Muscle layer of duodenum (tissue), 2 donors: ENCODE data around the gene STX8.

ENCODE experiments used
- H3K27ac ChIP-seq: one replicate; pipeline ENCODE4 v1.7.0; 2013; ENCODE audit warnings: mild to moderate bottlenecking, low read length
- H3K27me3 ChIP-seq: one replicate; pipeline ENCODE4 v1.7.0; 2013; ENCODE audit warnings: low read depth, mild to moderate bottlenecking, control low read depth, low read length
- H3K36me3 ChIP-seq, 2 donors: one replicate each; pipeline ENCODE4 v1.7.0; 2013; ENCODE audit warnings: low read length in 2 of 2, control low read depth in 1 of 2, mild to moderate bottlenecking in 1 of 2; ENCODE audit not compliant: insufficient read depth in 2 of 2, control insufficient read depth in 1 of 2
- H3K4me1 ChIP-seq, 2 donors: one replicate each; pipeline ENCODE4 v1.7.0; 2013; ENCODE audit warnings: low read length in 2 of 2, mild to moderate bottlenecking in 2 of 2, control low read depth in 1 of 2, moderate library complexity in 1 of 2; ENCODE audit not compliant: insufficient read depth in 2 of 2, control insufficient read depth in 1 of 2
- H3K4me3 ChIP-seq, 2 donors: one replicate each; pipeline ENCODE4 v1.7.0; 2013; ENCODE audit warnings: low read length in 2 of 2, low read depth in 1 of 2, mild to moderate bottlenecking in 1 of 2
- H3K9me3 ChIP-seq, 2 donors: one replicate each; pipeline ENCODE4 v1.7.0; 2013; ENCODE audit warnings: low read length in 2 of 2, control low read depth in 1 of 2, mild to moderate bottlenecking in 1 of 2; ENCODE audit not compliant: control insufficient read depth in 1 of 2
- donor health status: healthy.

STX8 gene

GRCh38 chr17:9256361-9256750, 319.3 kb downstream of the STX8 start:
- Histone ChIP-seq H3K27ac (no peak overlapping the region), H3K4me3 (no peak overlapping the region), H3K27me3 (no peaks in the 10 kb centered on the region), H3K36me3 (no peaks in the 10 kb centered on the region), H3K4me1 (peaks cover 0 to 15% of the 10 kb centered on the region in 2 donors), H3K9me3 (no peaks in the 10 kb centered on the region)

DNA sequence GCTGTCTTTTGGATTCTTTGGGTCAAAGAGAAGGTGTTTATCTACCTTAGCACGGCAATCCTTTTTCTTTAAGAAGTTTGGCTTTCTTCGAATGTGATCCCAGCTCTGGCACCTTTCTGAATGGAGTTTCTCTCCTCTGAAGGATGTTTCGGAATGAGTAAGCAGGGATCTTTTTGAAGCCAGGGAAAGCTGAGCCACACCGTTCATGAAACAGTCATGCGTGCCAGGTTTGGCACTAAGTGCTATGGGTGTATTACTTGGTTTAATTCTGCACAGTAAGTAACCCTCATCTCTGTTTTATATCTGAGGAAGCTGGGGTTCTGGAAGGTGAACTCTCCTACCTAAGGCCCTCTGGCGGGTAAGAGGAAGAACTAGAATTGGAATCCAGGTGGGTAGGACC, 319.8 kb downstream of the STX8 start:
- H3K27me3 ChIP-seq, result no peaks in the 10 kb centered on the region
- no peaks in the 10 kb centered on the region for H3K36me3 ChIP-seq
- peaks cover 0 to 15% of the 10 kb centered on the region in 2 donors for H3K4me1 ChIP-seq
- H3K9me3 ChIP-seq, result no peaks in the 10 kb centered on the region
- H3K27ac ChIP-seq, result no peak overlapping the region
- H3K4me3 ChIP-seq, result no peak overlapping the region

GRCh38 chr17:9254841-9255240, 320.8 kb downstream of the STX8 start:
- H3K4me3 ChIP-seq, result no peak overlapping the region
- H3K27ac ChIP-seq, result no peak overlapping the region
- no peaks in the 10 kb centered on the region for H3K27me3 ChIP-seq
- no peaks in the 10 kb centered on the region for H3K36me3 ChIP-seq
- H3K9me3 ChIP-seq, result no peaks in the 10 kb centered on the region
- H3K4me1 ChIP-seq, result peaks cover 0 to 15% of the 10 kb centered on the region in 2 donors

DNA sequence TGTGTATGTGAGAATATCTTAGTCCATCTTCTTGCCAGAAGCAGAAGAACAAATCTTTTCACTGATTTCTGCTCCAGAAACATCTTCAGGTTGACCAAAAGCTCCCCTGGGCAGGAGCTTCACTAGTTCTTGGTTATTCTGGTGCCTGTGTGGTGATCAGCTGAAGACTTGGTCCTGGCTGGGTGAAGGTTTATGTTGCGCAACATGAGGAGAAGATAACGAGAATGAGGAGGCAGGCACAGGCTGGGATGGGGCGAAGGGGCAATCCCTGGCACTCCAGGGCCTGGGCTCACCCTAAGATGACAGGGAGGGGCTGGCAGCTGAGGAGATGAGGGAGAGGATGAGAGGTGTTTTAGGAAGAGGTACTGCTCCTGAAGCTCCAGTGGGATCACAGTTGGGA, 322.3 kb downstream of the STX8 start:
- no peaks in the 10 kb centered on the region for H3K36me3 ChIP-seq
- no peaks in the 10 kb centered on the region for H3K27me3 ChIP-seq
- H3K27ac ChIP-seq, result no peak overlapping the region
- H3K4me1 ChIP-seq, result peaks cover 0 to 12% of the 10 kb centered on the region in 2 donors
- no peak overlapping the region for H3K4me3 ChIP-seq
- H3K9me3 ChIP-seq, result no peaks in the 10 kb centered on the region

DNA sequence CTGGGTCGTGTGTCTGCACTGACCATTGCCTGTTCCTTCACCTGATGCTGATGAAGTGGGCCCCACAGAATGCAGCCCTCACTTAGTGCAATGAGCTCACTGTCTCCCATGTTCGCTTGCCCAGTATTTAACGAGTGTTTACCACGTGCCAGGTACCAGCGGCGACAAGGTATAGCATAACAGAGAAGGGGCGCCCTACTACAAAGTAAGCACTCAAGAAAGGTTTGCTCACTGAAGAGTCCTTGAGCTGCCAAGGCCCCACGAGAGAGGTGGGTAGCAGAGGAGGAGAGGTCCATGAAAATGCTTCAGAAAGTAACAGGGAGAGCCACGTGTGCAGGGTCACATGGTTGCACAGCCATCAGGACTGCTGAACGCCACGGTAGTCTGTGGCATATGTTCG, 324.3 kb downstream of the STX8 start:
- Histone ChIP-seq H3K36me3 (no peaks in the 10 kb centered on the region), H3K4me3 (no peak overlapping the region)

GRCh38 chr17:9249245-9249953, 326.2 kb downstream of the STX8 start:
- H3K27ac ChIP-seq, result no peak overlapping the region
- no peak overlapping the region for H3K4me3 ChIP-seq
- no peaks in the 10 kb centered on the region for H3K27me3 ChIP-seq
- no peaks in the 10 kb centered on the region for H3K36me3 ChIP-seq
- H3K4me1 ChIP-seq, result peaks cover 4 to 6% of the 10 kb centered on the region in 2 donors
- no peaks in the 10 kb centered on the region for H3K9me3 ChIP-seq

More for the DNA sequence above, 324.3 kb downstream of the STX8 start:
- Histone ChIP-seq H3K27ac (no peak overlapping the region), H3K27me3 (no peaks in the 10 kb centered on the region), H3K9me3 (no peaks in the 10 kb centered on the region), H3K4me1 (peaks cover 3% of the 10 kb centered on the region in 2 donors)

GRCh38 chr17:9247401-9247938, 328.1 kb downstream of the STX8 start:
- Histone ChIP-seq H3K27me3 (no peaks in the 10 kb centered on the region), H3K36me3 (no peaks in the 10 kb centered on the region), H3K9me3 (no peaks in the 10 kb centered on the region), H3K4me3 (no peak overlapping the region), H3K4me1 (peaks cover 10 to 22% of the 10 kb centered on the region in 2 donors), H3K27ac (peak overlapping the region; percentile 45)

GRCh38 chr17:9244066-9245052, 331.3 kb downstream of the STX8 start:
- H3K27me3 ChIP-seq, result no peaks in the 10 kb centered on the region
- peak overlapping the region; percentile 81 for H3K27ac ChIP-seq

DNA sequence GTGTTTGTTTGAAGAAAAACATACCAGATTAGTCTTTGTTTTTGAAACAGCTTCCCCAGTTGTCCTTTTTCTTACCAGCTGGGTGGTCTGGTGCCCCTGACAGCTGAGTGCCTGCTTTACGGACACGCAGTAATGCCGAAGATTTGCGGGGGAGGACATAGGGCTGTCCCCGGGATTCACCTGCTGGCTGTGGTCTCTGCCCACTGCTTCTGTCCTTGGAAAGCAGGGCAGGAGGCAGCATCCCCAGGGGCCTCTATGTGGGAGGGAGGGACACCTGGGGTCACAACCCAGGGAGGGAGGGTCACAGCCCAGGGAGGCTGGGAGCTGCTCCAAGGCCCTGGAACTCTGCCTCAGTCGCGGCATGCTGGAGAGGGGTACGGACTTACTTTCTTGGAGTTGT, 332.6 kb downstream of the STX8 start:
- peaks cover 17 to 52% of the 10 kb centered on the region in 2 donors for H3K4me1 ChIP-seq
- no peak overlapping the region for H3K4me3 ChIP-seq
- H3K27ac ChIP-seq, result peak overlapping the region; percentile 88
- H3K9me3 ChIP-seq, result no peaks in the 10 kb centered on the region
- H3K36me3 ChIP-seq, result no peaks in the 10 kb centered on the region
- H3K27me3 ChIP-seq, result no peaks in the 10 kb centered on the region

More at GRCh38 chr17:9244066-9245052, 331.3 kb downstream of the STX8 start:
- H3K4me1 ChIP-seq, result peaks cover 10 to 41% of the 10 kb centered on the region in 2 donors
- H3K4me3 ChIP-seq, result no peak overlapping the region
- H3K36me3 ChIP-seq, result no peaks in the 10 kb centered on the region
- H3K9me3 ChIP-seq, result no peaks in the 10 kb centered on the region

- H3K9me3 ChIP-seq, result no peaks in the 10 kb centered on the region
- H3K27ac ChIP-seq, result peak overlapping the region; percentile 88
- no peaks in the 10 kb centered on the region for H3K36me3 ChIP-seq
- H3K4me3 ChIP-seq, result peak overlapping the region in 1 of 2 donors; percentile 7
- peaks cover 17 to 52% of the 10 kb centered on the region in 2 donors for H3K4me1 ChIP-seq
- no peaks in the 10 kb centered on the region for H3K27me3 ChIP-seq
These were observed 333.1 kb downstream of the STX8 start for GRCh38 chr17:9242497-9242881.
